HUDEP-2 (cell line): ENCODE measurements around the gene DUSP15.
"Not testable (repeated sequence)": the region's sequence is repeated elsewhere in the genome, so short reads cannot be mapped to it uniquely, and the experiment has no call there.

Source experiments
- DNase-seq, 76 experiments: peaks; one replicate each; lab custom pipeline; 2025; ENCODE audit not compliant: unreplicated experiment in 76 of 76; lab: John Stamatoyannopoulos, UW

DUSP15 gene

DNA sequence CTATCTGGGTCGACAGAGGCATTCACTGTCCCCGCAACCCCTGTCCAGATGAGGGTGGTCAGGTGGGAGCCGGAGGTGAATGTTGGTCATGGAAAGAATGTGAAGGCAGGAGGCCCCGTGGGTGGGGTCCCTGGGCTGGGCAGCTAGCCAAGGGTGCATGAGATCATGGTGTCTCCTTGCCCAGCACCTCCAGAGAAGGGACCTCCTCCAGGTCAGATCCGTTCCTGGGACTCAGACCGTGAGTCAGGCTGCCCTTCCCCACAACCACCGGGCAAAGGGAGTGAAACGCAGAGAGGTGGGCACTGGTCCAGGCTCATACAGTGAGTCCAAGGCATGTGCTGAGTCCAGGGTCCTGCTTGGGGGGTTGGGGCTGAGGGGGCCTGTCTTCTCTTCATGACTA lies 28.4 kb downstream of the DUSP15 start:
- peak in 18 of 76 experiments; percentile 4 to 56 (median 26) for DNase-seq

DNA sequence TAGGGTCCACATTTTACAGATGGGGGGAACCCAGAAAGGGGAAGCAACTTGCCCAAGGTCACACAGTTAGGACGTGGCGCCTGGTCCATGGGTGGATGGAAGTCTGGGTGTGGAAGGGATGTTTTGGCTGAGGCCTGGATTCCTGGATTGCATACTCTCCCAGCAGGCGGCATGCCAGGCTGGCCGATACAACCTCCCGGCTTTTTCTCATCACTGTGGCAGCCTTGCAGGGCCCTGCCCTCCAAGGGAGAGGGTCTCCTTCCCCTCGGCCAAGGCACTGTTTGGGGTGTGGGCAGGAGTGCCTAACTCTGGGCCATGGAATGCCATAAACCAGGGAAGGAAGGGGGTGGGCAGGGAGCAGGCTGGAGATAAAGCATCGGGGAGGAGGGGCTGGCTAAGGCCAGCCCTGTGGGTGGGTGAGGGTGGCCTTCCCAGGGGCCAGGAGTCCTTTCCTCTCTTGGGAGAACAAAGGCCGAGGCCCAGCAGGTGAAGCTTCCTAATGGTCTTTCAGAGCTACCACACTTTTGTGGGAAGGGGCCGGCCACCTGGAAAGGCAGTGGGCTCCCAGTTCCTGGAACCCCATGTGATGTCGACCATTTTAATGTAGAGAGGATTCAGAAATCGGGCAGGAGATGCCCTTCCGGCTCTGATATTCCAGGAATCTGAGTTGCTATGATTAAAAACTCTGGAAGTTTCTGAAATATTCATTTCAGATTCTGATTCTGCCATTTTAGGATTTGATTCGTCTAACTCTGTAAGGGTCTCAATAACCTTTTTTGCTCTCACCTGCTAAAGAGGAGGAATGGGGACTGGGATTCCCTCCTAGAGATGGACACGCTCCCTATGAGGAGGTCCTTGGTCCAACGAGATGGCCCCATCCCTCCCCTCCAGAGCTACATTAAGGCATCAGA lies 29.2 kb downstream of the DUSP15 start:
- DNase-seq, result no peak

DNA sequence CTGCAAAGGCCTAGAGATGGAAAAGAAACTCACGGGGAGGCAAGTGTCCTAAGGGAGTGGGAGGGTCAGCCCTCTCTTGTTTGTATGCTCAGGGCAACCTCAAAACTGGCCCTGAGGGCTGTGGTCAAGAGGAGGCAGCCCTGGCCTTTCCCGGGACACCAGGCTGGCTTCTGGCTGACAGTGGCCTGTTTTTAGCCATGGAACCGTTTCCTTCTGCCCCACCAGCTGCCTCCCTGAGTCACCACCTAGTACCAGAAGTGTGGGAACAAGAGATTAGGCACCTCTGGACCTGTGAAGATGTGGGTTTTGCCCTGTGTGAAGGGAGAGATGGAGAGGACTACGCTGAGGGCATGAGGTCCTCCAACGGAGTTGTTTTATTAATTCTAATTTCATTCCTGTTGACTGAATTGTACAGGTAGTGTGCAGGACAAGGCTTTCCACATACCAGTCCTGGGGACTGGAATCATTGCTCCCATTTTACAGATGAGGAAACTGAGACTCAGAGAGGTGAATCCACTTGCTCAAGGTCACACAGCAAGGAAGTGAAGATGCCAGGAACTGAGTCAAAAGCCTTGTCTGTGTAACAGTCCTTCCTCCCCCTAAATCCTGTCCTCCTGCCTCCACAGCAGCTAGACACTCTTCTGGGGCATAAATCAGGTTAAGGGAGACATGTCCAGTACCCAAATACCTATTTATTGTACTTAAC lies 30.4 kb downstream of the DUSP15 start:
- no peak for DNase-seq

DNA sequence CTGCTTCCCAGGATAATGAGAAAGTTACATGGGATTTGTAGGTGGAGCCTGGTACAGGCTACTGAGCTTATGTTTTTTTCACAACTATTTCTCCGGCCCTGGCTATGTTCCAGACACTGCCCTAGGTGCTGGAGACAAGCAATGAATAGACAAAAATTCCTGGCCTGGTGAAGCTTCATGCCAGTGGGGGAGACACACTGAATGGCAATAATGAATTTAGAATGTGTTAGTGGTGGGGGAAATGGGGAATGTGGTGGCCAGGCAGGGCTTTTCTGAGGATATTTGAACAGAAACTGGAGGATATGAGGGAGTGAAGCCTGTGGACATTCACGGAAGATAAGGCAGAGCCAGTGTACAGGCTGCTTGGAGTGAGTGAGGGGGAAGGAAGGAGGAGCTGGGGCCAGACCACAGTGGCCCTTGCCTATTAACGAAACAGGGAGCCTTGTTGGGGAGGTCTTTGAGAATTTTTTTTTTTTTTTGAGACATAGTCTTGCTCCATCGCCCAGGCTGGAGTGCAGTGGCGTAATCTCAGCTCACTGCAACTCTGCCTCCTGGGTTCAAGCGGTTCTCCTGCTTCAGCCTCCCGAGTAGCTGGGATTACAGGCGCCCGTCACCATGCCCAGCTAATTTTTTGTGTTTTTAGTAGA lies 31.6 kb downstream of the DUSP15 start:
- DNase-seq, result peak in 5 of 76 experiments; percentile 3 to 24 (median 11)

DNA sequence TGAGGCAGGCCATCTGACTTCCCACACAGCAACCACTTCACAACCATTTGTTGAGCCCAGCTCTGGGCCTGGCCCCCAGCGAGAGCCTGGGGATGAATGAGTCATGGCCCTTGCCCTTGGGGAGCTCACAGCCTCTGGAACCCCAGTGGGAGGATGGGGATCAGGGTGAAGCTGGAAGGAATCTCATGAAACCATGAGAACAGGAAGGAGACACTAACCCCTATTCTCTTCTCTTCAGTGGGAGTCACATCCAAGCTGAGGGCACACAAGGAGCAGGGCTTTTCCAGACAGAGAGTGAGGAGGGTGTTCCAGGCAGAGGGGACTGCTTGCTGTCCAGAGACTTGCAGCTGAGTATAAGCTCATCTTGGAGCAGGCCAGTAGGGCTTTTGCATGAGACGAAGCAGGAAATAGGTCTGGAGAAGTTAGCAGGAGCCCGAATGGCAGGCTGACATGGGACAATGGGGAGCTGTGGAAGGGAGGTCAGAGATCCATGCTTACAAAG lies 32.4 kb downstream of the DUSP15 start:
- peak in 3 of 76 experiments; percentile 1 to 13 (median 4) for DNase-seq

DNA sequence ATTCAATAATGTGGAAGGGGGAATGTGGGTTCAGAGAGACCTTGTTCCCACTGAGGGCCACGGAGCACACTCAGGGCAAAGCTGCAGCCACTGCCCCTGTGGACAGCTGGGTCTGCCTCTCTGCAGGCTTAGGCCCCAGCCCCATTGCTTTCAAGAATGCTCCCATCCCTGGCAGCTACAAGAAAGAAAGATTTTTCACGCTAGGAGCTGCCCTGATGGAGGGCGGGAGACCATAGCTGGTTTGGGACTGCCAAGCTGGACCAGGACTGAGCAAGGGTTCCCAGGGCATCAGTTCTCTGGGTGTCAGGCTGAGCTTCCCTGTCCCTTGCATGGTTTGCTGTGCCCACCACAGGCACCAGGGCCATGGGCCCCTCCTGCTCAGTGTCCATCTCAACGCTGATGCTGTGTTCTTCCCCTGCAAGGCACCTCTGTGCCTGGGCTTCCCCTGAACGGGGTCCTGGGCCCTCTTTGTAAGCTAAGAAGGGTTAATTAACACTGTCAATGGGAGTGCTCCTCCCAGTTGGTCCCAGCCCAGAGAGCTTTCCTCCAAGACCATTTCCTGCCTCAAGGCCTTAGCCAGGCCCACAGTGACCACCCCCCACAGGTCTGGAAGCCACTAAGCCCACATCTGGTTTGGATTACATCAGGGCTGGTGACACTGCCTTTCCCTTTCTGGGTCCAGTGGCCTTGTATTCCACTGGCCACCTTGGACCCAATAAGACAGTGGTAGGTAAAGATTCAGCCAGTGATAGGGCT lies 33.3 kb downstream of the DUSP15 start:
- DNase-seq, result no peak

DNA sequence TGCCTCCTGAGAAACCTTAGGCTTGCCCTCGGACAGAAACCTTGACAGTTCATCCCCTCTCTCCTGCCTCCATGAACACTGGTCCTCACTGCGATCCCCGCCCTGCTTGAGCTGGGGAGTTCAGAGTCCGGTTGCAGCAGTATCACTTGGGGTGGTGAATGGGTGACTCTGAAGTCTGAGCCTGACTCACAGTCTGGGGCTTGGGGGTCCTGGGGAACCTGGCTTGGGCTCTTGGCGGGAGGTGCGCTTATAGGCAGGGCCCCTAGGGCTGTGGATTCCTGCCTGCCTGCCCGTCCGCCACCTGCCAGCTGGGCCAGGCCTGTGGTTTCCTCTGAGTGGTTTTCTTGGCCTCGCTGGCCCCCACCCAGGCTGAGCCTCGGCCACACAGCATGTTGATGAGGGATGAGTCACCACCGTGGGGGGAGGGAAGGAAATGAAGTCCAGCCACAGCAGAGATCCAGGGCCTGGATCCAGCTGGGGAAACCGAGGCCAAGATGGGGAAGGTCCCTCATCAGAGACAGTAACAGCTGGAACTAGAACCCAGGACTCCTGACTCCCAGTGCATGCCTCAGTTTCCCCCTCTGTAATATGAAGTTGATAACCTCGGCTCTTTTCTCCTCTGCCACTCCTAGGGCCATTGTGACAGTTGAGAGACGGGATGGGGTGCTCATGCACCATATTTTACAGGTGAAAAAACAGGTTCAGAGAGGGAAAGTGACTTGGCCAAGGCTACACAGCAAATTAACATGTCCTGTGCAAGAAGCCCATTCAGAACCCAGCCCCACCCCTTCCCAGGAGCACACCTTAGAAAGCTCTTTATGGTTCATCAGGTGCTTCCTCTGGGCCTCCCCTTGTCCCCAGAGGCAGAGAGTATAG lies 34.1 kb downstream of the DUSP15 start:
- peak in 69 of 76 experiments; percentile 7 to 86 (median 54) for DNase-seq

DNA sequence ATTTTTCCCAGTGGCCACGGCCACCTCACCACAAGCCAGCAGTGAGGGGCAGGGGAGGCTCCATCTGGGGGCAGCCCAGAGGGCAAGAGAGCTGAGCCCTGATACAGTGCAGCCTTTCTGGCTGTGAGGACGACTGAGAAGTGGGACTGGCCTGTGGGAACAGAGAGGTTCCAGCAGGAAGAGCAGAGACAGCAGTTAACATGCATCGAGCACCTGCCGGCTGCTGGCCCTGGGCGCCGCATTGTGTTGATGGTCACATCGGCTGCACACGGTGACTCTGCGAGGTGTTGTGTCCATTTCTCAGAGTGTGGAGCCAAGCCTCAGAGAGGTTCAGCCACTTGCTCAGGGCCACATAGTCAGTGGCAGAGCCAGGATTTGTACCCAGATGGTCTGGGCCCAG lies 34.8 kb downstream of the DUSP15 start:
- DNase-seq, result no peak

DNA sequence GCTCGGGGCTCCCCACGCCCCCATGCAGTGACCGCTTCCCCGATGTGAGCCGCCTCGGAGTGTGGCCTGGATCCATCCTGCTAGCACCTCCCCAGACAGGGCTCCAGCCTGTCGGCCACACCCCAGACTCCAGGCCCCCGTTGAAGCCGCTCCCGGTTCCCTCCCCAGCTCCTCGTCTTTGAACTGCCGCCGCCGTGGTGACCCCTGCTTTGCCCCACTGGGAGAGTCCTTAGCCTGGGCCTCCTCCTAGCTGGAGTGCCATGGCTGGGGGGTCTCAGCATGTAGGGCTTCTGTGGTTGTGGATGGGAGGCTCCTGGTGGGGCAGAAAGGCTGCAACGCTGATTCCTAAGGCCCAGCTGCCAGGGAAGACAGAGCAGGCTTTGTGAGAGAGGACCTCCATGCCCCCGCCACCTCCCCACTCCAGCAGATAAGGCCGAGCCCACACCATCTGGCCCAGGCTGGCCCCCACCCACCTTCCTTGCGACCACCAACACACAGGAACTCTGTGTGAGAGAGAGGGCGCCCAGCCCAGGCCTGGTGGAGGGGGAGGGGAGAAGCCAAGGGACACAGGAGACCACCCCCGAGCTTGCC lies 36.3 kb downstream of the DUSP15 start:
- no peak for DNase-seq

DNA sequence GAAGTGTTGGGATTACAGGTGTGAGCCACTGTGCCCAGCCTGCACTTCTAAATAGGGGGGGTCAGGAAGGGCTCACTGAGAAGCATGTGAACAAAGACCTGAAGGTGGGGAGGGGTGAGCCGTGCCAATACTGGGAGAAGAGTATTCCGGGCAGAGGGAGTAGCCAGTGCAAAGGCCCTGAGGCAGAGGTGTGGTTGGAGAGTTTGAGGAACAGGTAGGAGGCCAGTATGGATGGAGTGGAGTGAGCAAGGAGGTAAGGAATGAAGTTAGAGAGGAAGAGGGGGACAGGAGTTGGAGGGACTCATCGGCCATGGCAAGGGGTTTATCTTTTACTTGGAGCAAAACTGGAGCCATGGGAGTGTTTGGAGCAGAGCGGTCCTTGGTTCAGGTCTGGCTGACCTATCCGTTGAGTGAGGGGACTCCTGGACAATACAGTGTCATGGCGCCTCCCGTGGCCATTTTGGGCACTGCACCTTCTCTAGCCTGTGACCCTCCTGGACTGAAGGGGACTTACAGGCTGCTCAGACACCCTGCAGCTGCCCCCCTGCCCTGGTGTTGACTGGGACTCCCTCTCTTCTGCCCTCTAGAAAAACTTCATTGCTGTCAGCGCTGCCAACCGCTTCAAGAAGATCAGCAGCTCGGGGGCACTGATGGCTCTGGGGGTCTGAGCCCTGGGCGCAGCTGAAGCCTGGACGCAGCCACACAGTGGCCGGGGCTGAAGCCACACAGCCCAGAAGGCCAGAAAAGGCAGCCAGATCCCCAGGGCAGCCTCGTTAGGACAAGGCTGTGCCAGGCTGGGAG lies 37.0 kb downstream of the DUSP15 start:
- DNase-seq, result peak in 48 of 76 experiments; percentile 0 to 70 (median 32)

DNA sequence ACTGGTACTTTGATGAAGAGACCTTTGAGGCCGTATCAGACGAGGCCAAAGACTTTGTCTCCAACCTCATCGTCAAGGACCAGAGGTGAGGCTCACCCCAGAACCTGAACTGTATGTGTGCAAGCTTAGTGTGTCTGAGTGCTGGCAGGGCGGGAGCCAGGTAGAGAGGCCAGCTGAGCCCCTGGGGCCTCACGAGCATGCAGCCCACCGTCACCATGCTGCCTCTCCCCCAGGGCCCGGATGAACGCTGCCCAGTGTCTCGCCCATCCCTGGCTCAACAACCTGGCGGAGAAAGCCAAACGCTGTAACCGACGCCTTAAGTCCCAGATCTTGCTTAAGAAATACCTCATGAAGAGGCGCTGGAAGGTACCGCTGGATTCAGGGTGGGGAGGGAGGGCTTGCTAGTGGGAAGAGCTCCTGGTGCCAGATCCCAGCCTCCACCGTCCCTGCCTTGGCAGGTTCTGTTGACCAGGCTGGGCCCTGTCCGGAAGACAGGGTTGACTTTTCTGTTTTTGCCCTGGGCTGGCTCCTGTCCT lies 38.5 kb downstream of the DUSP15 start:
- no peak for DNase-seq

DNA sequence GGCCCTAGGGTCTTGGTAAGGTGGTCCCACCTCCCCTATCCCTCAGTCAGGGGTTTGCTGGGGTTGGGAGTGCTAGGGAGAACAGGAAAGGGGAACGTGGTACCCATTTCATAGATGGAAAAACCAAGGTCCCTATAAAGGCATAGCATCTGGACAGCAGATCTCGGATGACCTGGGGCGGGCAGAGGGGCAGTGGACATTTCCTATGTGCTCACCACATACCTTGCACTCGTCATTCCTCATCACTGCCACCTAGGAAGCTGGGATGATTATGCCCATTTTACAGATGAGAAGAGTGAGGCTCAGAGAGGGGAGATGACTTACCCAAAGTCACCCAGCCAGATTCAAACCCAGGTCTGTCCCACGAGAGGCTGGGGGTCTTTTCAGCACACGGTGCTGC lies 39.1 kb downstream of the DUSP15 start:
- DNase-seq, result no peak

DNA sequence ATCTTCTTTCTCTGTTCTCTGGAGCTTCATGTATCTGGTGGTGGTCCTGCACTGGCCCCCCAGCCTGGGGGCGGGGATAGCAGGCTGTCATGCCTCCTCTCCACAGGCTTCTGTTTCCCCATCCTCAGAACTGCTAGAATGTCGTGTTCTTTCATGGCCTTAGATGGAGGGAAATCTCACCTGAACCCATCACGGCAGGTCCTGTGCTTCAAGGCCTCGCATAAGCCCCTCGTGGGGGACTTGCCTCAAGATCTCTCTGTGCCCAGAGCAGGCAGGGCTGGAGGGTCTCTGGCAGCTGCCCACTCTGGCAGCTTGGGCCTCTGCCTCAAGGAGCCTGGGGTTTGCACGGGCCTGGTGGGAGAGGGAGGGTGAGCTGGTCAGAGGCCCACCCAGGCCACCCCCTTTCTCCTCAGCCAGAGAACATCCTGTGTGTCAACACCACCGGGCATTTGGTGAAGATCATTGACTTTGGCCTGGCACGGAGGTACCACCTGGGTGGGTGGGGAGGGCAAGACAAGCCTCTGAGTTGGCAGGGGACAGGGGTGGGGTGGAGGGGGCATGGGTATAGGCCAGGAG lies 39.8 kb downstream of the DUSP15 start:
- no peak for DNase-seq

DNA sequence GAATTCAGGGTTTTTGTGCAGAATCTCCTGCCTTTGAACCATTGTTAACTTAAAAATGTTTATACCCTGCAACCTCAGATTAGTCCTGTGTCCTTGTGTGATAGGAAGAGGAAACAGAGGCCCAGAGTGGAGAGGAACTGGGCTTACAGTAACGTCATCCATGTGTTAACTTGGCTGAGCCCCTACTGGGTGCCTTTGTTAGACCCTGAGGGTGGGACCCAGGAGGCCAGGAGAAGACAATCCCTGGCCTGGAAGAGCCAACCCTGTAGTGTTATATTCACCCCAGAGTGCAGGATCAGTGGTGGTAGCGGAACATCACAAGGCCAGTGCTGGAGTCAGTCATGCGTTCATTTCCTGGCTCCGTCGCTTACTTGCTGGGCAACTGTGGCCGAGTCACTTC lies 40.6 kb downstream of the DUSP15 start:
- no peak for DNase-seq

DNA sequence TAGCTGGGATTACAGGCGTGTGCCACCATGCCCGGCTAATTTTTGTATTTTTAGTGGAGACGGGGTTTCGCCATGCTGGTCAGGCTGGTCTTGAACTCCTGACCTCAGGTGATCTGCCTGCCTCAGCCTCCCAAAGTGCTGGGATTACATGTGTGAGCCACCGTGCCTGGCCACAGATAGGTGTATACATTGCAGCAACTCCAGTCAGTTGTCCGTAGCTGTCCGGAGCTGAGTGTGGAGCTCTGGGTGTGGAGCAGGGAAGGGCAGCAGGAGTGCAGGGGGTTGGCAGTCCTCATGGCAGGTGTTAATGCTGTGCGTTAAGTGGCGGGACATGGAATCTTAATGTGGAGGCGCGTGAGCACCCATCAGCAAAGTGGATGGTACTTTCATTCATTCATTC lies 42.3 kb downstream of the DUSP15 start:
- DNase-seq, result not testable (repeated sequence)

DNA sequence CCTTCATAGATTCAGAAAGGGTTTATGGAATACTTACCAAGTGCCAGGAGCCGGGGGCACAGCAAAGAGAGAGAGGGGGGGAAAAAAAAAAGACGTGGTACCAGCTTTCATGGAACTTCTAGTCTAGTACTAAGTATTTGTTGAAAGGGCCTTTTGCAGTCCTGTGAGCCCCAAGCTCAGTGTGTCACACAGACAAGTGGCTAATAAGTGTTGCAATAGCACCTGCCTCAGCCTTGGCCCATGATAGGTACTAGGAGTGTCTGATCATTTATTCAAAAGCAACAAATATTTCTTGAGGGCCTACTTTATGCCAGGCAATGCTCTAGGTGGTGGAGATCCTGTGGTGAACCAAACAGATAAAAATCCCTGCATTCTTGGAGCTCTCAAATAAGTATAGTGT lies 43.3 kb downstream of the DUSP15 start:
- DNase-seq, result no peak

DNA sequence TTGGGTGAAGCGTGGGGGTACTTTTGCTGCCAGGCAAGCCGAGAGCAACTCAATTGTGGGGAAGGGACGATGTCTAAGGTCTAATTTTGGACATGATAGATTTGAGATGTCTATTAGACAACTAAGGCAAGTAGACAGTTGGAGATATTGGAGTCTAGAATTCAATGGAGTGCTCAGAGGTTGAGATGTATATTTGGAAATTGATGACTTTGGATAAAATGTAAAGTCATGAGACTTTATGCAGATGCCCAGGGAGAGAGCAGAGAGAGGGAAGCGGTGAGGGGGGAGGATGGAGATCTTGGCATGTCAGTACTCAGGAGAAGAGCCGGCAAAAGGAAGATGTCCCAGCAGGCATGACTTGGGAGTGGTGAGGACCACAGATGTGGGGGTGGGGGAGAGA lies 44.3 kb downstream of the DUSP15 start:
- DNase-seq, result no peak
